Sigmoid colon (tissue), 7 donors: Measurements from ENCODE around the gene DOP1B. TPM values are rescaled to one million over a fixed set of nuclear protein-coding genes. Genes with fewer than 3 reads are reported as not detected.

Experiments used
- DNase-seq: peaks from one replicate; pipeline ENCODE4 v3.0.0-alpha.2; 2019
- H3K27ac ChIP-seq, 4 donors: fragments of 200-600 bp; sonication (generic); one replicate each; pipeline ENCODE4 v1.5.1; 2016 to 2019; ENCODE audit warnings: mild to moderate bottlenecking in 1 of 4
- H3K27me3 ChIP-seq, 3 donors: fragments of 200-600 bp; sonication (generic); one replicate each; pipeline ENCODE4 v1.5.1; 2019; ENCODE audit warnings: mild to moderate bottlenecking in 1 of 3
- H3K36me3 ChIP-seq, 4 donors: fragments of 200-600 bp; sonication (generic); one replicate each; pipeline ENCODE4 v1.5.1; 2016 to 2019
- H3K4me1 ChIP-seq, 4 donors: fragments of 200-600 bp; sonication (generic); one replicate each; pipeline ENCODE4 v1.5.1; 2017 to 2019
- H3K4me3 ChIP-seq, 4 donors: fragments of 200-600 bp; sonication (generic); one replicate each; pipeline ENCODE4 v1.5.1; 2017 to 2019; ENCODE audit warnings: mild to moderate bottlenecking in 2 of 4, moderate library complexity in 1 of 4
- H3K9me3 ChIP-seq, 4 donors: fragments of 200-600 bp in 3 of 4; sonication (generic) in 3 of 4; one replicate each; pipeline versions ENCODE4 v1.5.1 to v1.6.1; 2013 to 2019
- CTCF ChIP-seq, 4 experiments: fragments of 450-650 bp in 3 of 4; fragments of 200-600 bp in 1 of 4; IDR thresholded peaks; one replicate each; pipeline ENCODE4 v1.5.1; 2016 to 2019; ENCODE audit warnings: antibody characterized with exemption in 4 of 4, mild to moderate bottlenecking in 3 of 4, moderate library complexity in 2 of 4
- EP300 ChIP-seq, 4 donors: sonication (generic); formaldehyde crosslinking; IDR thresholded peaks; one replicate each; pipeline ENCODE4 v1.6.1; 2017; ENCODE audit warnings: antibody characterized with exemption in 4 of 4
- POLR2A ChIP-seq, 2 donors: fragments of 450-650 bp; IDR thresholded peaks; one replicate each; pipeline ENCODE4 v1.6.1; 2016; ENCODE audit warnings: antibody characterized with exemption in 2 of 2, mild to moderate bottlenecking in 2 of 2, moderate library complexity in 2 of 2
- POLR2AphosphoS5 ChIP-seq, 4 donors: sonication (generic); formaldehyde crosslinking; IDR thresholded peaks; one replicate each; pipeline ENCODE4 v1.6.1; 2017; ENCODE audit warnings: antibody characterized with exemption in 4 of 4
- WGBS, 2 donors: extraction: QIAGEN DNeasy Blood & Tissue Kit; methylation state at CpG; one replicate each; pipeline ENCODE4 v1.1.7; 2013; 5-methylcytosine and 5-hydroxymethylcytosine counted together
- intact Hi-C: fragments of 100-400 bp; cut with DNase I; formaldehyde crosslinking; loops from one replicate; pipeline ENCODE4 v1.15.1; 2023
- polyA plus RNA-seq, 3 donors: library from polyadenylated mRNA; stranded (reverse); fragments of 200-250 nt; gene quantifications; one replicate each; pipeline ENCODE4 v1.2.3, GENCODE V29; 2013
- total RNA-seq, 4 donors: library from RNA; depleted of rRNA; stranded (reverse); fragments of >200 nt; gene quantifications; one replicate each; pipeline ENCODE4 v1.1.0, GENCODE V29; 2016
- donor health status: healthy with polysubstance abuse.
- donor health status: Bipolar disorder and iron deficiency.
- donor health status: healthy.

Gene DOP1B
- total and polyA plus RNA-seq, 7 donors = 7.4 to 20.7 (median 12.5) TPM

GRCh38 chr21:36113647-36114428 lies 42.8 kb upstream of the DOP1B start:
- TF ChIP-seq POLR2AphosphoS5 (IDR thresholded peaks at IDR 0.05) = no peak
- DNase-seq = no peak
- Histone ChIP-seq H3K4me1 (peaks cover 0 to 12% (median 6%) of the 10 kb centered on the region in 4 donors), H3K27me3 (no peaks in the 10 kb centered on the region), H3K4me3 (peak overlapping the region in 2 of 4 donors; percentile 43 to 47), H3K36me3 (no peaks in the 10 kb centered on the region), H3K9me3 (no peaks in the 10 kb centered on the region), H3K27ac (peak overlapping the region in 1 of 4 donors; percentile 22)
- 8 to 29% methylated on average over 17 of the region's 17 CpGs for whole genome bisulfite sequencing, 2 donors
- intact Hi-C loops = loop anchor here (2.0 to 5.0 kb wide), 2 partner anchors 42 to 53 kb away; partner anchors contain the start of genes CBR1 and SETD4

DNA sequence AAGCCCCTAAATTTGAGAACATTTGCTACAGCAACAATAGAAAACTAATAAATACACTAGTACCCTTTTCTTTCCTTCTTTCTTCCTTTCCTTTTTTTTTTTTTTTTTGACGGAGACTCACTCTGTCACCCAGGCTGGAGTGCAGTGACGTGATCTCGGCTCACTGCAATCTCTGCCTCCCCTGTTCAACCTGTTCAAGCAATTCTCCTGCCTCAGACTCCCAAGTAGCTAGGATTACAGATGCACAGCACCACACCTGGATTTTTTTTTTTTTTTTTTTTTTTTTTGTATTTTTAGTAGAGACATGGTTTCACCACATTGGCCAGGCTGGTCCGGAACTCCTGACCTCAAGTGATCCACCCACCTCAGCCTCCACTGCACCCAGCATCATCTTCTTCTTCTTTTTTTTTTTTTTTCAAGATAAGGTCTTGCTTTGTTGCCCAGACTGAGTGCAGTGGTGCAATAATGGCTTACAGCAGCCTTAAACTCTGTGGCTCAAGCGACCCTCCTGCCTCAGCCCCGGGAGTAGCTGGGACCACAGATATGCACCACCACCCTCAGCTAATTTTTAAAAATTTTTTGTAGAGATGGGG lies 41.4 kb upstream of the DOP1B start:
- TF ChIP-seq CTCF (IDR thresholded peaks at IDR 0.05) (no peak), EP300 (IDR thresholded peaks at IDR 0.05) (no peak), POLR2AphosphoS5 (IDR thresholded peaks at IDR 0.05) (no peak), POLR2A (IDR thresholded peaks at IDR 0.05) (no peak)
- Histone ChIP-seq H3K9me3 (no peaks in the 10 kb centered on the region), H3K27ac (no peak overlapping the region), H3K4me1 (peaks cover 0 to 12% (median 6%) of the 10 kb centered on the region in 4 donors), H3K36me3 (no peaks in the 10 kb centered on the region), H3K4me3 (no peak overlapping the region), H3K27me3 (no peaks in the 10 kb centered on the region)
- intact Hi-C loops = no loop called here
- 85 to 89% methylated on average over 6 of the region's 6 CpGs for WGBS, 2 donors
- DNase-seq = no peak

DNA sequence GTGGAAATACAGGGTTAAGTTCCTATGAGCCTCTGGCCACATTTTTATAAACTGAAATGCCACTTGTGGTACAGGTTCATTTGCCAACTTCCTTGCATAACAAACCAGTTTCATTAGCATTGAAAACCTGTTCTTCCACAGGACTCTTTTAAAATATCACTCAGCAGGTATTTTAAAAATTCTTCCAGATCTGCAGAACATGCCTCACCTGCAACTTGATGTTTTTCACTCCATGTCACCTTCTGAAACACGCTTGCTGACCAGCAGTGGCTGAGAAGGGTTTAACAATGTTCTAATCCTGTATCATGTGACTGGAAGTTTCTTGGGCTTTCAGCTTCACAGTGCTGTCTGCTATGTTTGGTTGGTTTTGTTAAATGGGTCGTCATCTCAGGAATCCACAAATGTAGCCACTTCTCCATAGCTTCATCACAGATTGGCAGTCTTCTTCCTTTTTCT lies 39.3 kb upstream of the DOP1B start:
- no peaks in the 10 kb centered on the region for H3K9me3 ChIP-seq
- intact Hi-C loops = no loop called here
- H3K4me3 ChIP-seq = no peak overlapping the region
- 79 to 84% methylated on average over 2 of the region's 2 CpGs for WGBS, 2 donors
- DNase-seq = no peak
- no peak for TF ChIP-seq CTCF (IDR thresholded peaks at IDR 0.05)
- no peak for TF ChIP-seq POLR2AphosphoS5 (IDR thresholded peaks at IDR 0.05)
- TF ChIP-seq POLR2A (IDR thresholded peaks at IDR 0.05) = no peak
- no peak overlapping the region for H3K27ac ChIP-seq
- no peaks in the 10 kb centered on the region for H3K27me3 ChIP-seq
- no peaks in the 10 kb centered on the region for H3K36me3 ChIP-seq
- H3K4me1 ChIP-seq = peaks cover 0 to 12% (median 6%) of the 10 kb centered on the region in 4 donors

DNA sequence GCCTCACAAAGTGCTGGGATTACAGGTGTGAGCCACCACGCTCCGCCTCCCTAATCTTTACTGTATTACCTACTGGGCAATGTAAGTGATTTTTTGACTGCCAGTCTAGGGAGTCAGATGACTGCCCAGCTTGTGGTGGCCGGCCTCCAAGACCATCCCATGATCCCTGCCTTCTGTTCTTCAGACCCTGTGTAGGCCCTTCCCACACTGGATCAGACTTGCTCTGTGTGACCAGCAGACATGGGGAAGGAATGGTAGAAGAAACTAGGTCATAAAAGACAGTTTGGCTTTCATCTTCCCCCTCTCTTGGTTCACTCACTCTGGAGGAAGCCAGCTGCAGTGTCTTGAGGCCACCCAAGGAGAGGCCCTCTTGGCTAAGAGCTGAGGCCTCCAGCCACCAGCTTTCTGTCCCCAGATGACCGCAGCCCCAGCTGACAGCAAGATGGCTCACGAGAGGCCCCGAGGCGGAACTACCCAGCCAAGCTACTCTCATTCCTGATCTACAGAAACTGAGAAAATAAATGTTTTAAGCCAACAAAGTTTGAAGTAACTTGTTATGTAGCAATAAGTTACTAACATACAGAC lies 36.2 kb upstream of the DOP1B start:
- peak; percentile 79 for DNase-seq
- peak in 1 of 4 donors; percentile 12 for TF ChIP-seq POLR2AphosphoS5 (IDR thresholded peaks at IDR 0.05)
- TF ChIP-seq EP300 (IDR thresholded peaks at IDR 0.05) = no peak
- no peak overlapping the region for H3K4me3 ChIP-seq
- intact Hi-C loops = no loop called here
- no peaks in the 10 kb centered on the region for H3K27me3 ChIP-seq
- H3K9me3 ChIP-seq = no peaks in the 10 kb centered on the region
- H3K4me1 ChIP-seq = no peaks in the 10 kb centered on the region
- WGBS, 2 donors = 83 to 90% methylated on average over 7 of the region's 7 CpGs
- peak overlapping the region in 1 of 4 donors; percentile 8 for H3K27ac ChIP-seq
- no peaks in the 10 kb centered on the region for H3K36me3 ChIP-seq

- H3K27me3 ChIP-seq = no peaks in the 10 kb centered on the region
- WGBS, 2 donors = 51 to 70% methylated on average over 4 of the region's 4 CpGs
- no peak for DNase-seq
- no peak overlapping the region for H3K4me3 ChIP-seq
- H3K4me1 ChIP-seq = peaks cover 0 to 5% (median 2%) of the 10 kb centered on the region in 4 donors
- no peaks in the 10 kb centered on the region for H3K36me3 ChIP-seq
- intact Hi-C loops = no loop called here
- no peak overlapping the region for H3K27ac ChIP-seq
- TF ChIP-seq CTCF (IDR thresholded peaks at IDR 0.05) = peak in 1 of 4 experiments; percentile 26
- no peak for TF ChIP-seq POLR2A (IDR thresholded peaks at IDR 0.05)
- no peaks in the 10 kb centered on the region for H3K9me3 ChIP-seq
Measured at GRCh38 chr21:36122977-36123376, 33.6 kb upstream of the DOP1B start.
